GM18951 (cell line): ENCODE data around the gene PHLDA1.

Experiments
- POLR2A ChIP-seq: IDR thresholded peaks from 4 replicates; pipeline ENCODE4 v1.6.1; 2011; ENCODE audit warnings: mild to moderate bottlenecking; ENCODE audit not compliant: insufficient read length, insufficient read depth; ENCODE audit errors: extremely low read depth
- in situ Hi-C: fragments of 300-500 bp; cut with MboI; formaldehyde crosslinking; loops from one replicate; pipeline ENCODE4 v1.12.0; 2022; ENCODE audit warnings: low sequenced_read_pairs, mixed read lengths, inconsistent platforms; ENCODE audit not compliant: unreplicated experiment

The PHLDA1 gene

DNA sequence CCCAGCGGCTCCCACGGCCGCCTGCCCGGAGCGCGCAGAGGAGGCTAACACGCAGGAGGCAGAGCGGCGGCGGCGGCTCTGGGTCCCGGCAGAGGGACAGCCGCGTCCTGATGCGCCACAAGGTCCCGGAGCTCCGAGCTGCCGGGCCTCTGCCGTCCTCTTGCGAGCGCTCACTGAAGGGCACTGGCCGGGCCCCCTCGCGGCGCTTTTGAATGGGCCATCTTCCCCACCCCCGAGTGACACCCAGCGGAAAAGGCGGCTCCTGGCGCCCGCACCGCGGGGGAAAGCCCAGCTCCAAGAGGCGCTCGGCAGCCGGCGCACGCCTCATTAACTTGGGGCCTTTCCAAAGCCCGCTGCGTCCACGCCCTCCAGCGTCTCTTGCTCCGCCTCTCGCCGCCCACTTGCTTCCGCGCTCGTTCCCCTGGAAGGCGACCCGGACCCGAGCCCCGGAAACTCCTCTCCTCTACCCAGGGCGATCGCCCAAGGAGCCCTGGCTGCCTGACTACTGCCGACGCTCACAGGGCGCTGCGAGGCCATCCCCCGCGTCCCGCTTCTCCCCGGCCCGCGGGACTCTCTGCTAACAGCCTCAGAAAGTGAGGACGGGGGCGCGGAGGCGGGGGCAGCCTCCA, at the start of gene PHLDA1:
Gene PHLDA1 (minus strand): TSS at position 363 of the 629 bp plus-strand sequence.
- TF ChIP-seq POLR2A = peak; percentile 97
- in situ Hi-C loops = loop anchor here (10.0 kb wide), 1 partner anchor 497 kb away; no protein-coding TSS in a partner anchor

- in situ Hi-C loops = loop anchor here (10.0 kb wide), 1 partner anchor 264 kb away; the partner anchor contains the start of gene BBS10
- TF ChIP-seq POLR2A = no peak
Measured at GRCh38 chr12:76080729-76081415, 49.3 kb upstream of the PHLDA1 start.

DNA sequence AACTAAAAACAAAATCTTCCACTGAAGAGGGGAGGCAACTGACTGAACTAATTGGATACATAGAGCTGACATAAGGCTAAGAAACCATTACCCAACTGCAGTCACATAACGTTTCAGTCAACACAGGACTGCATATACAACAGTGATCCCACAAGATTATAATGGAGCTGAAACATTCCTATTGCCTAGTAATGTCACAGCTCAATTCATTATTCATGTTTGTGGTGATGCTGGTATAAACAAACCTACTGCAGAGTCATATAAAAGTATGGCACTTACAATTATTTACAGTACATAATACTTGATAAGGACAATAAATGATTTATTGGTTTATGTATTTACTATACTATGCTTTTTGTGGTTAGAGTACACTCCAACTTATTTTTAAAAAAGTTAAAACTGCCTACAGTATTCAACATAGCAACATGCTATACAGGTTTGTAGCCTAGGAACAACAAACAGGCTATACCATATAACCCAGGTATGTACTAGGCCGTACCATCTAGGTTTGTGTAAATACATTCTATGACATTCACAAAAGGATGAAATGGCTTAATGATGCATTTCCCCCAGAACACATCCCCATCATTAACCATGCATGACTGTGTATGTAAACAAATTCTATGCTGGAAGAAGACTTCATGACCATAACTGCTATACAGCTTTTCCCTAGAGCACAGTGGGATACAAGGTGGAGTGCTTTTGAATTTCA, 48.6 kb upstream of the PHLDA1 start:
- in situ Hi-C loops = loop anchor here (10.0 kb wide), 1 partner anchor 265 kb away; the partner anchor contains the start of gene BBS10
- TF ChIP-seq POLR2A = no peak

- TF ChIP-seq POLR2A = no peak
- in situ Hi-C loops = no loop called here
Measured at GRCh38 chr12:76078748-76079147, 47.2 kb upstream of the PHLDA1 start.

- in situ Hi-C loops = no loop called here
Measured at GRCh38 chr12:76075448-76075847, 43.9 kb upstream of the PHLDA1 start.

DNA sequence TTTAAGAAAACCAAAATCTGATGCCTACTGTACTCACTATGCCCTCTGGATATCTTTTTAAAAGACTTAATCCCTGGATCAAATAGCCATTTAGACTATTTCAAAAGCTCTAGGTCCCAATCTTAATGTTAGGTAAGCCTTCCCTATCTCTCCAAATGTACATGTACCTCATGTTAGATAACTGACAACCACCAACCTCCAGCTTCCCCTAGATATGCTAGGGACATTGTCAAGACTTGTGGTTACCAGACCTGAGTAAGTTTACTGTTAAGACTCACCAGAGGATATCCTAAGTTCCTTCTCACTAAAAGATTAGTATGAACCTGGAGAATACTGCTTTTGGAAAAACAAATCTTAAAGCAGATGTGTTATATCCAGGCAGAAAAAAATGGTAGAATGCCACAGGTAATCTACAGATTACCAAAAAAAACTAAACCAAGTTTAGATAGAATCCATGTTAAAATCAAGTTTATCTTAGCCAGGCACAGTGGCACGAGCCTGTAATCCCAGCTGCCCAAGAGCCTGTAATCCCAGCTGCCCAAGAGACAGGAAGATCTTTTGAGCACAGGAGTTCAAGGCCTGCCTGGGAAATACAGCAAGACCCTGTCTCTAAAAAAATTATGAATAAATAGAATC, 43.2 kb upstream of the PHLDA1 start:
- in situ Hi-C loops = no loop called here
- TF ChIP-seq POLR2A = no peak

More at GRCh38 chr12:76075448-76075847, 43.9 kb upstream of the PHLDA1 start:
- no peak for TF ChIP-seq POLR2A

GRCh38 chr12:76073561-76073960, 42.0 kb upstream of the PHLDA1 start:
- no peak for TF ChIP-seq POLR2A
- in situ Hi-C loops = no loop called here

DNA sequence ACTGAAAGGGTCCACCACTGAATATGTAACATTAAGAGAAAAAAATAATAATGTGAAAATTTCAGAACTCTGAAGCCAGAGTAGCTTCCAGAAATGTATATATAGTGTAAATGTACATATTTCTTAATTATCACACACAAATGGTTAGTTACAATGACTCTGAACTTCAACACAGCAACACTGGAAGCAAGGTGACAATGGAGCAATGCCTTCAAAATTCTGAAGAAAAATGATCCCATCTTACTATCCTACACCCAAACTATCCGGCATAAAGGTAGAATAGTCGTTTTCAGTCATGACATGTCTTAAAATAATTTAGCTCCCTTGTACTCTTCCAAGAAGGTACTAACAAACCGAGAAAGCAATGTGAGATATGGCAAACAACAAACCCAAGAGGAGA, 41.0 kb upstream of the PHLDA1 start:
- TF ChIP-seq POLR2A = no peak
- in situ Hi-C loops = no loop called here

- in situ Hi-C loops = no loop called here
Measured at GRCh38 chr12:76069339-76069738, 37.8 kb upstream of the PHLDA1 start.

DNA sequence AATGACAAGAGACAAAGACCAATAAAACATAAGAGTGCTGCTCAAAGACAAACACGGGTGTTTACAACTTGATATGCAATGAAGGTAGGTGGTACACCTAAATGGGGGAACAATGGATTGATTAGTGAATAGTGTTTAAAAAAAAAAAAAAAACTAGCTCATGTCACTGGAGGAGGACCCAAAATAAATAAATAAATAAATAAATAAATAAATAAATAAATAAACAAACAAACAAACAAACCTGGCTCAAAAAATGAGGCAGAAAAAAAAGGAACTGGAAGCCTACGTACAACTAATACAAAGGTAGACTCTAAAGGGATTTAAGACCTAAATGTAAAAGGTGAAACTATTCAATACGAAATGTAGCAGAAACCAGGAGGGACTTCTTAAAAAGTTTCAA, 34.3 kb upstream of the PHLDA1 start:
- in situ Hi-C loops = no loop called here
- no peak for TF ChIP-seq POLR2A

More at GRCh38 chr12:76069339-76069738, 37.8 kb upstream of the PHLDA1 start:
- no peak for TF ChIP-seq POLR2A

DNA sequence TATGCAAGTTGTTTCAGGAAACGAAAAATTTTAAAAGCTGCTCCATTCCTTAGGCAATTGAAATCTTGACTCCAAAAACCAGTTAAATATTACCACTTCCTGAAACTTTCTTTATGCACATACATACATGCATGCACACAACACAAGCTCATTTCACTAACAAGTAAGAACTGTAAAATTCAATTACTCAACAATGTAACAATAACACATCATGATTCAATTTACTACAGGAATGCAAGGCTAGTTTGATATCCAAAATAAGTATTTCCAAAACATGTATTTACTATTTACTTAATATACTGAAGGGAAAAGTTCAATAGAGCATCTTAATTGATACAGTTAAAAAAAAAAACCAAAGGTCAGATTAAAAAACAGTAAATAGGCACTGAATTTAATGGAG, 33.3 kb upstream of the PHLDA1 start:
- no peak for TF ChIP-seq POLR2A
- in situ Hi-C loops = no loop called here

DNA sequence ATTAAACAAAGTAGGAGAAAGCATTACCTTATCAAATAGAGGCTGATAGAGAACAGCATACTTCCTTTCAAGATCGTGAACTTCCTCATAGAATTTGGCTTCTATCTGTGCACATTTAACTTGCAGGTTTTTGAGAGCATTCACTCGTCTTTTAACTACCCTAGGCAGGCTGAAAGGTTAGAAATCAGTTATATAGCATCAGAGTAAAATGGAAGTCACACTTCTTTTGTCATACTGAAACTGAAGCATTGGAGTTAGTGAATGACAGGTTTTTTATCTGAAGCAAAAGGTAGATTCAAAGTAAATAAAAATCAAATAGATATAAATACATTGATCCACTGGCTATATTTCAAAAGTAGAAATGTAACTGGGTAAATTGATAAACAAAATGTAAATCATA, 28.5 kb upstream of the PHLDA1 start:
- in situ Hi-C loops = no loop called here
- TF ChIP-seq POLR2A = no peak

DNA sequence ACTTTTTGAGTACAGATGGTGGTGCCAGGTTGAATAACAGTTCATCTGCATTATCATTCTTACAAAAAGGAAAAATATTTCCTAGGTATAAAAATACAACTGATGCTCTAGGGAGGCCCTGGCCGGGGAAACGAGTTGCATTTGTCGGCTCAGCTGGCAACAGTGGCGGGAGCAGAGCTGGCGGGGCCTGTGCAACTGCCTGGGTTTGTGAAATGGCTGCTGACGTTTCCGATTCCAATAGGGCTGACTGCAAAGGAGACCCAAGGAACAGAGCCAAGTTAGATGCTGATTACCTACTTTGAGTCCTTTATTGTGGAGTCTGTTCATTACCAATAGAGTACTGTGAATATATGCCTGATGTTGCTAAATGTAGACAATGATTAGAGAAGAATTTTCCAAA, 25.8 kb upstream of the PHLDA1 start:
- TF ChIP-seq POLR2A = no peak
- in situ Hi-C loops = no loop called here
